ENCODE results near the gene RAPGEF2. TPM values are rescaled to one million over a fixed set of nuclear protein-coding genes. Genes with fewer than 3 reads are reported as not detected.

Gene RAPGEF2
- total and polyA plus RNA-seq, 2 experiments from 2014 or later: 10.2 to 63.1 TPM

GRCh38 chr4:159104694-159105414 is 2.0 kb downstream of the RAPGEF2 start:
- TF ChIP-seq REST (IDR thresholded peaks at IDR 0.05; ENCODE audit: unreplicated experiment): no peak
- TF ChIP-seq EZH2 (IDR thresholded peaks at IDR 0.05; ENCODE audit: low read depth, unreplicated experiment): no peak
- no peak for TF ChIP-seq ZNF114 (CRISPR knock-in tag; IDR thresholded peaks at IDR 0.05)
- TF ChIP-seq NANOG (IDR thresholded peaks at IDR 0.05; ENCODE audit: borderline replicate concordance): no peak
- TF ChIP-seq EZH2phosphoT487 (IDR thresholded peaks at IDR 0.05; ENCODE audit: unreplicated experiment): no peak
- no peak for TF ChIP-seq CTCF (conservative IDR thresholded peaks at IDR 0.05; ENCODE audit: low read depth in 2 of 2)
- no peak for TF ChIP-seq POLR2AphosphoS5 (IDR thresholded peaks at IDR 0.05; ENCODE audit: low read depth)
- peak overlapping the region; percentile 66 for H3K4me3 ChIP-seq
- H3K9me2 ChIP-seq (ENCODE audit: insufficient read depth): no peaks in the 10 kb centered on the region
- peak; percentile 19 for ATAC-seq
- peaks cover 15% of the 10 kb centered on the region for H4K20me1 ChIP-seq (replicated peaks; ENCODE audit: insufficient read depth)
- H2AFZ ChIP-seq: no peak overlapping the region
- peaks cover 40% of the 10 kb centered on the region for H3K4me1 ChIP-seq (ENCODE audit: insufficient read depth)
- no peak overlapping the region for H3K27ac ChIP-seq (ENCODE audit: low read depth)
- Mint-ChIP-seq H3K4me3 (peak overlapping the region; percentile 97), H3K9me3 (no peaks in the 10 kb centered on the region), H3K27me3 (ENCODE audit: insufficient read depth, low read depth, poor library complexity) (peaks cover 11% of the 10 kb centered on the region), H3K36me3 (ENCODE audit: low read depth) (no peaks in the 10 kb centered on the region), H3K27ac (peak overlapping the region; percentile 88; the same call in 1 of the 2 replicates), H3K4me1 (peaks cover 39% of the 10 kb centered on the region)
- DNase-seq (ENCODE audit: low spot score): peak; percentile 44
- H3K36me3 ChIP-seq (ENCODE audit: insufficient read depth): no peaks in the 10 kb centered on the region
- H3K79me2 ChIP-seq (replicated peaks; ENCODE audit: insufficient read depth): peaks cover 58% of the 10 kb centered on the region
- peaks cover 15% of the 10 kb centered on the region for H3K27me3 ChIP-seq (ENCODE audit: insufficient read depth)
- peak overlapping the region; percentile 85 for H3K4me2 ChIP-seq
- no peaks in the 10 kb centered on the region for H3F3A ChIP-seq (replicated peaks; ENCODE audit: low read depth)

GRCh38 chr4:159105761-159106243 is 2.9 kb downstream of the RAPGEF2 start:
- Histone ChIP-seq H3K4me3 (peak overlapping the region; percentile 66), H3K9me2 (ENCODE audit: insufficient read depth) (no peaks in the 10 kb centered on the region), H3K27me3 (ENCODE audit: insufficient read depth) (peaks cover 12% of the 10 kb centered on the region), H3K4me2 (peak overlapping the region; percentile 85), H3K36me3 (ENCODE audit: insufficient read depth) (no peaks in the 10 kb centered on the region), H2AFZ (no peak overlapping the region), H3K27ac (ENCODE audit: low read depth) (no peak overlapping the region), H3K79me2 (replicated peaks; ENCODE audit: insufficient read depth) (peaks cover 67% of the 10 kb centered on the region), H3K4me1 (ENCODE audit: insufficient read depth) (peaks cover 49% of the 10 kb centered on the region), H3F3A (replicated peaks; ENCODE audit: low read depth) (no peaks in the 10 kb centered on the region), H4K20me1 (replicated peaks; ENCODE audit: insufficient read depth) (peaks cover 15% of the 10 kb centered on the region)
- DNase-seq (ENCODE audit: low spot score) (peak; percentile 21), ATAC-seq (no peak)
- no peak overlapping the region for H3K27ac Mint-ChIP-seq
- H3K4me3 Mint-ChIP-seq: peak overlapping the region; percentile 97
- peaks cover 40% of the 10 kb centered on the region for H3K4me1 Mint-ChIP-seq
- H3K9me3 Mint-ChIP-seq: no peaks in the 10 kb centered on the region
- H3K27me3 Mint-ChIP-seq (ENCODE audit: insufficient read depth, low read depth, poor library complexity): peaks cover 11% of the 10 kb centered on the region
- no peaks in the 10 kb centered on the region for H3K36me3 Mint-ChIP-seq (ENCODE audit: low read depth)
- TF ChIP-seq EZH2 (IDR thresholded peaks at IDR 0.05; ENCODE audit: low read depth, unreplicated experiment) (no peak), STAT1 (IDR thresholded peaks at IDR 0.05; ENCODE audit: unreplicated experiment) (no peak), ZNF462 (CRISPR knock-in tag; IDR thresholded peaks at IDR 0.05) (no peak), EZH2phosphoT487 (IDR thresholded peaks at IDR 0.05; ENCODE audit: unreplicated experiment) (no peak)
